C4-2B (cell line): ENCODE data around the gene POU3F3.

Experiments used
- CTCF ChIP-seq: fragments of 450-650 bp; conservative IDR thresholded peaks from 2 replicates; pipeline ENCODE4 v1.5.1; 2017; ENCODE audit warnings: mild to moderate bottlenecking
- ZFX ChIP-seq: fragments of 450-650 bp; IDR thresholded peaks from 2 replicates; pipeline ENCODE4 v1.6.1; 2017

- TF ChIP-seq CTCF (no peak), ZFX (no peak)
Observed at GRCh38 chr2:104825124-104825865, 28.6 kb upstream of the POU3F3 start.
